Fibroblast of lung (primary cell): Measurements from ENCODE around the gene LCN2. TPM values are rescaled to one million over a fixed set of nuclear protein-coding genes. Genes with fewer than 3 reads are reported as not detected.
A peak's percentile ranks its signal among the peaks of the same experiment; 100 is the strongest.

Experiments used
- DNase-seq, 2 donors: peaks; one replicate each; pipeline versions ENCODE4 v3.0.0 to v3.0.0-alpha.2; 2010; ENCODE audit warnings: low read depth in 2 of 2
- H2AFZ ChIP-seq: 2 replicates; pipeline ENCODE4 v1.5.1; 2012; ENCODE audit warnings: low read length, control low read depth, inconsistent platforms
- H3K27ac ChIP-seq: 2 replicates; pipeline ENCODE4 v1.5.1; 2011; ENCODE audit warnings: low read length, control low read depth; ENCODE audit not compliant: insufficient read depth
- H3K27me3 ChIP-seq: 2 replicates; pipeline ENCODE4 v1.5.1; 2011; ENCODE audit warnings: mild to moderate bottlenecking, low read length; ENCODE audit not compliant: control insufficient read depth, insufficient read depth
- H3K36me3 ChIP-seq: 2 replicates; pipeline ENCODE4 v1.5.1; 2011; ENCODE audit warnings: low read length; ENCODE audit not compliant: control insufficient read depth, insufficient read depth
- H3K4me1 ChIP-seq: 2 replicates; pipeline ENCODE4 v1.5.1; 2011; ENCODE audit warnings: low read length; ENCODE audit not compliant: control insufficient read depth, insufficient read depth; ENCODE audit errors: extremely low read depth
- H3K4me2 ChIP-seq: 2 replicates; pipeline ENCODE4 v1.5.1; 2011; ENCODE audit warnings: low read length, control low read depth; ENCODE audit not compliant: insufficient read depth; ENCODE audit errors: extremely low read depth
- H3K4me3 ChIP-seq, 4 experiments: fragments of 200-600 bp in 1 of 4; sonication (generic) in 1 of 4; replicated peaks in 1 of 4; 2 replicates each; pipeline ENCODE4 v1.5.1; 2011 to 2016; ENCODE audit warnings: low read length in 4 of 4, low read depth in 3 of 4, mild to moderate bottlenecking in 3 of 4, control low read depth in 2 of 4, inconsistent platforms in 1 of 4, mixed read lengths in 1 of 4; ENCODE audit not compliant: insufficient read depth in 1 of 4; ENCODE audit errors: control extremely low read depth in 1 of 4
- H3K79me2 ChIP-seq: 2 replicates; pipeline ENCODE4 v1.5.1; 2012; ENCODE audit warnings: mild to moderate bottlenecking, low read length, inconsistent platforms; ENCODE audit not compliant: control insufficient read depth, insufficient read depth
- H3K9ac ChIP-seq: 2 replicates; pipeline ENCODE4 v1.5.1; 2011; ENCODE audit warnings: mild to moderate bottlenecking, low read length, control low read depth; ENCODE audit not compliant: insufficient read depth
- H3K9me3 ChIP-seq: 2 replicates; pipeline ENCODE4 v1.5.1; 2012; ENCODE audit warnings: low read depth, low read length; ENCODE audit not compliant: control insufficient read depth, insufficient read depth
- H4K20me1 ChIP-seq: 2 replicates; pipeline ENCODE4 v1.5.1; 2011; ENCODE audit warnings: low read length; ENCODE audit not compliant: control insufficient read depth, insufficient read depth; ENCODE audit errors: extremely low read depth
- CTCF ChIP-seq, 2 donors: IDR thresholded peaks in 1 of 2; conservative IDR thresholded peaks in 1 of 2; 1 replicate in 1 of 2; 2 replicates in 1 of 2; pipeline ENCODE4 v1.5.1; 2011 to 2012; ENCODE audit warnings: low read length in 2 of 2, control low read depth in 1 of 2, inconsistent platforms in 1 of 2, low read depth in 1 of 2, mild to moderate bottlenecking in 1 of 2
- EZH2 ChIP-seq: IDR thresholded peaks from 2 replicates; pipeline ENCODE4 v1.5.1; 2012; ENCODE audit warnings: low read length, control low read depth, mild to moderate bottlenecking; ENCODE audit errors: missing control alignments
- polyA plus RNA-seq, 2 donors: library from polyadenylated mRNA; depleted of rRNA in 1 of 2; stranded (reverse) in 1 of 2; unstranded in 1 of 2; fragments of >200 nt; gene quantifications; 2 replicates each; pipeline ENCODE4 v1.2.1, GENCODE V29; 2011 to 2012; ENCODE audit warnings: missing spikeins in 1 of 2
- total RNA-seq: library from RNA; depleted of rRNA; stranded (reverse); fragments of >200 nt; gene quantifications from 2 replicates; pipeline ENCODE4 v1.2.1, GENCODE V29; 2014

The LCN2 gene
- total and polyA plus RNA-seq, 2 donors (not counting 1 experiment from before 2014, with no cell fraction given) = not detected

GRCh38 chr9:128192601-128193371, 43.5 kb downstream of the LCN2 start:
- H3K27me3 ChIP-seq = no peaks in the 10 kb centered on the region
- H3K4me2 ChIP-seq = peak overlapping the region; percentile 81
- peak overlapping the region in 1 of 4 experiments; percentile 79 for H3K4me3 ChIP-seq
- peaks cover 7% of the 10 kb centered on the region for H3K4me1 ChIP-seq
- peaks cover 16% of the 10 kb centered on the region for H3K79me2 ChIP-seq
- H3K36me3 ChIP-seq = peaks cover 12% of the 10 kb centered on the region
- no peak overlapping the region for H3K9ac ChIP-seq
- no peaks in the 10 kb centered on the region for H3K9me3 ChIP-seq
- peak overlapping the region; percentile 85 for H3K27ac ChIP-seq
- H4K20me1 ChIP-seq = no peaks in the 10 kb centered on the region
- peak; percentile 84 to 90 for DNase-seq
- TF ChIP-seq EZH2 (no peak), CTCF (conservative IDR thresholded peaks at IDR 0.05 in 1 of 2, IDR thresholded peaks at IDR 0.05 in 1 of 2; ENCODE audit: low read depth in 1 of 2, low read length in 2 of 2) (peak in 1 of 2 donors; percentile 7)
- H2AFZ ChIP-seq = peak overlapping the region; percentile 50

DNA sequence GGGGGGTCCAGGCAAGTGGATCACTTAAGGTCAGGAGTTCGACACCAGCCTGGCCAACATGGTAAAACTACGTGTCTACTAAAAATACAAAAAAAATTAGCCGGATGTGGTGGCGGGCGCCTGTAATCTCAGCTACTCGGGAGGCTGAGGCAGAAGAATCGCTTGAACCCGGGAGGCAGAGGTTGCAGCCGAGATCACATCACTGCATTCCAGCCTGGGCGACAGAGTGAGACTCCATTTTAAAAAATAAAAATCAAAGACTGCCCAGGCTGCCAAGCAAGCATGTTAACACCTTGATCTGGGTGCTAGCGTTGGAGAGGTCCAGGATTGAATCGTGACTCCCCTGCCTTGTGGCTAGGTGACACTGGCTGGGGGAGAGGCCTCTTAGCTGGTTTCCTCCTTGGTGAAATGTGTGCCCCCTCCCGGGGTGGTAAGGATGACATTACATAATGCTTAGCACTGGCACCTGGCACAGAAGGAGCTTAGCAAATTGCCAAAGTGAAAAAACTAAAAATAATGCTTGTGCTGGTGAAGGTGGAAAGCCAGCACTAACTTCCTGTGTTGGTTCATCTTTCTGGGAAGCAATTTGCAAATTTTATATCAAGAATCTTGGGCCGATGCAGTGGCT, 44.3 kb downstream of the LCN2 start:
- H3K27ac ChIP-seq = peak overlapping the region; percentile 56
- no peak overlapping the region for H3K9ac ChIP-seq
- no peak overlapping the region for H3K4me3 ChIP-seq
- H2AFZ ChIP-seq = peak overlapping the region; percentile 50
- no peak for DNase-seq
- H3K79me2 ChIP-seq = peaks cover 16% of the 10 kb centered on the region
- H3K36me3 ChIP-seq = peaks cover 10% of the 10 kb centered on the region
- H3K9me3 ChIP-seq = no peaks in the 10 kb centered on the region
- no peak for TF ChIP-seq EZH2
- TF ChIP-seq CTCF (conservative IDR thresholded peaks at IDR 0.05 in 1 of 2, IDR thresholded peaks at IDR 0.05 in 1 of 2; ENCODE audit: low read depth in 1 of 2, low read length in 2 of 2) = no peak
- H3K27me3 ChIP-seq = no peaks in the 10 kb centered on the region
- H3K4me2 ChIP-seq = no peak overlapping the region
- peaks cover 7% of the 10 kb centered on the region for H3K4me1 ChIP-seq
- no peaks in the 10 kb centered on the region for H4K20me1 ChIP-seq
